IMR-90 (cell line): ENCODE results near the gene SPACA7. TPM values are rescaled to one million over a fixed set of nuclear protein-coding genes. Genes with fewer than 3 reads are reported as not detected.

ENCODE experiments used
- ATAC-seq: fragments of 200-7000 bp; cut with Tn5 transposase; 2 replicates; pipeline ENCODE4 v1.9.1; 2020; ENCODE audit warnings: low read depth, mild to moderate bottlenecking, moderate library complexity
- BruUV-seq: library from RNA; stranded (reverse); fragments of 400-500 nt; replicated peaks from 2 replicates; lab custom pipeline; 2021; lab: Mats Ljungman, UMichigan
- CTCF ChIA-PET: fragments of 300-600 bp; formaldehyde crosslinking; extraction: SDS; loops from one replicate; lab custom pipeline; 2021; ENCODE audit warnings: antibody characterized with exemption; lab: Yijun Ruan, JAX
- POLR2A ChIA-PET: fragments of 300-600 bp; sonication (Branson Sonifier 250); formaldehyde crosslinking; loops from one replicate; lab custom pipeline; 2022; ENCODE audit warnings: antibody characterized with exemption; ENCODE audit not compliant: unreplicated experiment; lab: Charles Lee
- DNase-seq: peaks from one replicate; pipeline ENCODE4 v3.0.0; 2013
- H2AFZ ChIP-seq: replicated peaks from 2 replicates; pipeline ENCODE3; 2013; ENCODE audit warnings: low read length, mild to moderate bottlenecking; ENCODE audit not compliant: poor library complexity
- H2AK5ac ChIP-seq: 2 replicates; pipeline ENCODE4 v1.6.1; 2013; ENCODE audit warnings: low read depth, low read length, inconsistent platforms
- H2AK9ac ChIP-seq: replicated peaks from 2 replicates; pipeline ENCODE3; 2013; ENCODE audit warnings: mild to moderate bottlenecking, low read depth, low read length, moderate library complexity; ENCODE audit not compliant: poor library complexity
- H2BK120ac ChIP-seq: 2 replicates; pipeline ENCODE4 v1.6.1; 2013; ENCODE audit warnings: low read depth, low read length, inconsistent platforms
- H2BK15ac ChIP-seq: 3 replicates; pipeline ENCODE4 v1.6.1; 2013; ENCODE audit warnings: low read depth, low read length, inconsistent platforms
- H2BK20ac ChIP-seq: 2 replicates; pipeline ENCODE4 v1.6.1; 2013; ENCODE audit warnings: low read depth, mild to moderate bottlenecking, inconsistent platforms, low read length, moderate library complexity
- H2BK5ac ChIP-seq: 2 replicates; pipeline ENCODE4 v1.6.1; 2013; ENCODE audit warnings: mild to moderate bottlenecking, low read depth, low read length, inconsistent platforms; ENCODE audit not compliant: poor library complexity, severe bottlenecking
- H3K14ac ChIP-seq: replicated peaks from 2 replicates; pipeline ENCODE4 v1.6.1; 2013; ENCODE audit warnings: low read depth, low read length, inconsistent platforms
- H3K18ac ChIP-seq: 2 replicates; pipeline ENCODE4 v1.6.1; 2013; ENCODE audit warnings: low read depth, low read length, control low read depth
- H3K23ac ChIP-seq: 2 replicates; pipeline ENCODE4 v1.6.1; 2013; ENCODE audit warnings: low read depth, low read length, inconsistent platforms
- H3K27ac ChIP-seq: 2 replicates; pipeline ENCODE4 v1.5.1; 2013; ENCODE audit warnings: mild to moderate bottlenecking, control low read depth, low read length; ENCODE audit not compliant: insufficient read depth
- H3K27me3 ChIP-seq: 2 replicates; pipeline ENCODE4 v1.6.1; 2013; ENCODE audit warnings: low read length; ENCODE audit not compliant: control insufficient read depth, insufficient read depth
- H3K36me3 ChIP-seq: 2 replicates; pipeline ENCODE4 v1.6.1; 2013; ENCODE audit warnings: low read length, mixed read lengths; ENCODE audit not compliant: control insufficient read depth, insufficient read depth
- H3K4ac ChIP-seq: 2 replicates; pipeline ENCODE4 v1.6.1; 2013; ENCODE audit warnings: low read depth, low read length, inconsistent platforms
- H3K4me1 ChIP-seq: 2 replicates; pipeline ENCODE4 v1.6.1; 2013; ENCODE audit warnings: low read length, mixed read lengths; ENCODE audit not compliant: control insufficient read depth, insufficient read depth
- H3K4me2 ChIP-seq: 2 replicates; pipeline ENCODE4 v1.6.1; 2013; ENCODE audit warnings: low read depth, mild to moderate bottlenecking, control low read depth, low read length, moderate library complexity
- H3K4me3 ChIP-seq: 2 replicates; pipeline ENCODE4 v1.5.1; 2013; ENCODE audit warnings: low read depth, mild to moderate bottlenecking, control low read depth, low read length, moderate library complexity; ENCODE audit not compliant: insufficient read depth
- H3K56ac ChIP-seq: 2 replicates; pipeline ENCODE4 v1.6.1; 2013; ENCODE audit warnings: low read length, inconsistent platforms; ENCODE audit not compliant: insufficient read depth; ENCODE audit errors: extremely low read depth
- H3K79me1 ChIP-seq, 2 experiments: 2 replicates each; pipeline ENCODE4 v1.6.1; 2013; ENCODE audit warnings: low read length in 2 of 2, inconsistent platforms in 1 of 2, low read depth in 1 of 2
- H3K9ac ChIP-seq: 2 replicates; pipeline ENCODE4 v1.6.1; 2013; ENCODE audit warnings: low read depth, low read length, control low read depth
- H3K9me1 ChIP-seq: 2 replicates; pipeline ENCODE4 v1.6.1; 2013; ENCODE audit warnings: low read length, inconsistent platforms; ENCODE audit not compliant: insufficient read depth
- H3K9me3 ChIP-seq: 2 replicates; pipeline ENCODE4 v1.6.1; 2013; ENCODE audit warnings: low read length; ENCODE audit not compliant: control insufficient read depth, insufficient read depth
- H4K20me1 ChIP-seq: 2 replicates; pipeline ENCODE4 v1.6.1; 2013; ENCODE audit warnings: low read length, inconsistent platforms; ENCODE audit not compliant: insufficient read depth
- H4K5ac ChIP-seq: 2 replicates; pipeline ENCODE4 v1.6.1; 2013; ENCODE audit warnings: mild to moderate bottlenecking, low read depth, low read length, control low read depth
- H4K8ac ChIP-seq, 2 experiments: 2 replicates each; pipeline ENCODE4 v1.6.1; 2013; ENCODE audit warnings: low read depth in 2 of 2, low read length in 2 of 2, control low read depth in 1 of 2, inconsistent platforms in 1 of 2
- H4K91ac ChIP-seq: 2 replicates; pipeline ENCODE4 v1.6.1; 2013; ENCODE audit warnings: low read depth, low read length, inconsistent platforms; ENCODE audit not compliant: insufficient read depth
- BHLHE40 ChIP-seq: fragments of 150-350 bp; IDR thresholded peaks from 2 replicates; pipeline ENCODE4 v1.6.1; 2016; ENCODE audit warnings: mild to moderate bottlenecking, low read depth, low read length
- CEBPB ChIP-seq: IDR thresholded peaks from 2 replicates; pipeline ENCODE4 v1.6.1; 2012; ENCODE audit warnings: low read depth, low read length, improper control_type of control experiment
- FOS ChIP-seq: fragments of 150-350 bp; IDR thresholded peaks from 2 replicates; pipeline ENCODE4 v1.6.1; 2016; ENCODE audit warnings: low read depth, low read length
- MAFK ChIP-seq: IDR thresholded peaks from 2 replicates; pipeline ENCODE4 v1.6.1; 2012; ENCODE audit warnings: low read depth, low read length, improper control_type of control experiment
- RCOR1 ChIP-seq: IDR thresholded peaks from 2 replicates; pipeline ENCODE4 v1.6.1; 2012; ENCODE audit warnings: mild to moderate bottlenecking, low read length, improper control_type of control experiment; ENCODE audit not compliant: insufficient replicate concordance
- RFX5 ChIP-seq: IDR thresholded peaks from 2 replicates; pipeline ENCODE4 v1.8.0; 2012; ENCODE audit warnings: low read depth, mild to moderate bottlenecking, low read length, moderate library complexity
- SMC3 ChIP-seq: fragments of 150-350 bp; IDR thresholded peaks from 2 replicates; pipeline ENCODE4 v1.6.1; 2016; ENCODE audit warnings: low read depth, mild to moderate bottlenecking, antibody characterized with exemption, low read length, moderate library complexity
- WGBS, 2 experiments: methylation state at CpG; one replicate each; pipeline versions ENCODE4 v1.1.5 to v1.1.7; 2013; ENCODE audit warnings: missing lambda C conversion rate in 2 of 2; ENCODE audit not compliant: insufficient read length in 1 of 2; ENCODE audit errors: extremely low coverage in 2 of 2; 5-methylcytosine and 5-hydroxymethylcytosine counted together
- dilution Hi-C: fragments of 300-500 bp; cut with HindIII; formaldehyde crosslinking; loops from one replicate; pipeline ENCODE4 v1.14.3; 2018; ENCODE audit warnings: low sequenced_read_pairs; ENCODE audit not compliant: unreplicated experiment
- in situ Hi-C: fragments of 300-500 bp; cut with MboI; formaldehyde crosslinking; loops from 3 replicates; pipeline ENCODE4 v1.14.3; 2019; ENCODE audit warnings: low sequenced_read_pairs, inconsistent platforms, mixed read lengths
- intact Hi-C: fragments of 100-400 bp; cut with micrococcal nuclease; formaldehyde crosslinking; loops from 2 replicates; pipeline ENCODE4 v1.10.0; 2022
- polyA plus RNA-seq, 3 experiments: library from polyadenylated mRNA; depleted of rRNA; stranded (reverse); fragments of >200 nt; gene quantifications; 2 replicates each; pipeline ENCODE4 v1.2.3, GENCODE V29; 2012; ENCODE audit warnings: low replicate concordance in 1 of 3
- total RNA-seq: library from RNA; depleted of rRNA; stranded (reverse); fragments of >200 nt; gene quantifications from 2 replicates; pipeline ENCODE4 v1.2.3, GENCODE V29; 2012
- TF ChIP-seq, protein P1 (sequence below): fragments of 150-350 bp; IDR thresholded peaks from 2 replicates; pipeline ENCODE4 v1.6.1; 2017; ENCODE audit warnings: mild to moderate bottlenecking, antibody characterized with exemption, low read length, low read depth
- TF ChIP-seq, protein P2 (sequence below): fragments of 150-350 bp; IDR thresholded peaks from 2 replicates; pipeline ENCODE4 v1.6.1; 2016; ENCODE audit warnings: low read depth, mild to moderate bottlenecking, low read length, moderate library complexity, borderline replicate concordance

The SPACA7 gene
- total and polyA plus RNA-seq, 2 of the 4 experiments (the other 2 are of a cell fraction), result not detected

DNA sequence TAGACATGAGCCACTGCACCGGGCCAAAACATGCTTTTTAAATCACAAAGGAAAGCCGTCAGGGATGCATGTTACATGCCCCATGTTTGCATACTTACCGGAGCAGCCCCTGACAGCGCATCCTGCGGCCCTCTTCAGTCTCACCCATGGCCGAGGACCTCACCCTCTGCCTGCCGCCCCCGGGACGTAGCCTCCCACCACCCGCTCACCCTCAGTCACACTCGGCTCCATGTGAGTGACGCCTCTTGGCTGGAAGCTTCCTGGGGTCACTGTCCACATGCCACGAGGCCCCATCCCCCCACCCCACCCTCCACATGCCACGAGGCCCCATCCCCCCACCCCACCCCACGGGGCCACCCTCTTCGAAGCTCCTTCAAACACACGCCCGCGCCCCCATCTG lies 46.1 kb upstream of the SPACA7 start:
- Histone ChIP-seq H2BK20ac (no peak overlapping the region), H4K20me1 (no peaks in the 10 kb centered on the region), H3K9ac (no peak overlapping the region), H3K23ac (no peak overlapping the region), H3K4me2 (no peak overlapping the region), H3K9me3 (peaks cover 25% of the 10 kb centered on the region), H2BK15ac (no peak overlapping the region), H3K56ac (no peak overlapping the region), H3K18ac (no peak overlapping the region), H4K8ac (no peak overlapping the region), H2AK9ac (no peak overlapping the region), H3K4ac (no peak overlapping the region), H2BK5ac (no peak overlapping the region), H2AK5ac (no peak overlapping the region), H3K9me1 (no peaks in the 10 kb centered on the region), H2AFZ (no peak overlapping the region), H2BK120ac (no peak overlapping the region), H3K27ac (no peak overlapping the region), H4K5ac (no peak overlapping the region), H3K4me3 (no peak overlapping the region), H3K79me1 (no peaks in the 10 kb centered on the region), H4K91ac (no peak overlapping the region), H3K14ac (no peak overlapping the region), H3K36me3 (no peaks in the 10 kb centered on the region), H3K4me1 (no peaks in the 10 kb centered on the region), H3K27me3 (no peaks in the 10 kb centered on the region)
- TF ChIP-seq RFX5 (no peak), SMC3 (no peak), FOS (no peak), BHLHE40 (no peak), CEBPB (no peak), MAFK (no peak), RCOR1 (no peak)
- TF ChIP-seq, protein P1, sequence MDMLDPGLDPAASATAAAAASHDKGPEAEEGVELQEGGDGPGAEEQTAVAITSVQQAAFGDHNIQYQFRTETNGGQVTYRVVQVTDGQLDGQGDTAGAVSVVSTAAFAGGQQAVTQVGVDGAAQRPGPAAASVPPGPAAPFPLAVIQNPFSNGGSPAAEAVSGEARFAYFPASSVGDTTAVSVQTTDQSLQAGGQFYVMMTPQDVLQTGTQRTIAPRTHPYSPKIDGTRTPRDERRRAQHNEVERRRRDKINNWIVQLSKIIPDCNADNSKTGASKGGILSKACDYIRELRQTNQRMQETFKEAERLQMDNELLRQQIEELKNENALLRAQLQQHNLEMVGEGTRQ, result no peak
- TF ChIP-seq, protein P2, sequence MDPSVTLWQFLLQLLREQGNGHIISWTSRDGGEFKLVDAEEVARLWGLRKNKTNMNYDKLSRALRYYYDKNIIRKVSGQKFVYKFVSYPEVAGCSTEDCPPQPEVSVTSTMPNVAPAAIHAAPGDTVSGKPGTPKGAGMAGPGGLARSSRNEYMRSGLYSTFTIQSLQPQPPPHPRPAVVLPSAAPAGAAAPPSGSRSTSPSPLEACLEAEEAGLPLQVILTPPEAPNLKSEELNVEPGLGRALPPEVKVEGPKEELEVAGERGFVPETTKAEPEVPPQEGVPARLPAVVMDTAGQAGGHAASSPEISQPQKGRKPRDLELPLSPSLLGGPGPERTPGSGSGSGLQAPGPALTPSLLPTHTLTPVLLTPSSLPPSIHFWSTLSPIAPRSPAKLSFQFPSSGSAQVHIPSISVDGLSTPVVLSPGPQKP, result no peak
- in situ Hi-C loops, result loop anchor here (10.0 kb wide), 1 partner anchor 55 kb away; no protein-coding TSS in a partner anchor
- dilution Hi-C loops, result no loop called here
- ChIA-PET CTCF (no interaction called here), POLR2A (no interaction called here)
- 100% methylated on average over 2 of the region's 19 CpGs; no CpG with 5 or more reads in 1 of the 2 experiments for WGBS, 2 experiments
- intact Hi-C loops, result no loop called here
- no TSS peak for BruUV-seq
- ATAC-seq (no peak), DNase-seq (no peak)
